SW 1271 (cell line): ENCODE measurements around the gene ADAT3.
"Not testable (repeated sequence)": the region's sequence is repeated elsewhere in the genome, so short reads cannot be mapped to it uniquely, and the experiment has no call there.

ENCODE experiments used
- DNase-seq, 2 experiments: peaks; one replicate each; lab custom pipeline; 2025; lab: John Stamatoyannopoulos, UW

Gene ADAT3

GRCh38 chr19:1882786-1883692 is 22.2 kb upstream of the ADAT3 start:
- DNase-seq = no peak

GRCh38 chr19:1883784-1884183 is 21.4 kb upstream of the ADAT3 start:
- no peak for DNase-seq

GRCh38 chr19:1884291-1884718 is 20.9 kb upstream of the ADAT3 start:
- no peak for DNase-seq

- no peak for DNase-seq
Measured at GRCh38 chr19:1884719-1885334, 20.4 kb upstream of the ADAT3 start.

- peak; percentile 72 to 81 for DNase-seq
Measured at GRCh38 chr19:1885398-1886119, 19.6 kb upstream of the ADAT3 start, which contains the start of gene ABHD17A. TSS of gene ABHD17A (minus strand) at chr19:1885496. CDS start at chr19:1881566, 3,930 bp downstream.

GRCh38 chr19:1886360-1886759 is 18.8 kb upstream of the ADAT3 start:
- DNase-seq = not testable (repeated sequence)

- no peak for DNase-seq
Measured at GRCh38 chr19:1888385-1888784, 16.8 kb upstream of the ADAT3 start.

- no peak for DNase-seq
Measured at GRCh38 chr19:1889907-1890306, 15.3 kb upstream of the ADAT3 start.

GRCh38 chr19:1893791-1894190 is 11.4 kb upstream of the ADAT3 start:
- no peak for DNase-seq

GRCh38 chr19:1896508-1896907 is 8.7 kb upstream of the ADAT3 start:
- no peak for DNase-seq

- DNase-seq = no peak
Measured at GRCh38 chr19:1901940-1902404, 3.2 kb upstream of the ADAT3 start.

- no peak for DNase-seq
Measured at GRCh38 chr19:1902923-1903322, 2.3 kb upstream of the ADAT3 start.

- no peak for DNase-seq
Measured at GRCh38 chr19:1904860-1905109, 414 bp upstream of the ADAT3 start.

- DNase-seq = no peak
Measured at GRCh38 chr19:1905863-1906375, 720 bp downstream of the ADAT3 start.

- DNase-seq = no peak
Measured at GRCh38 chr19:1906985-1907562, 1.9 kb downstream of the ADAT3 start.

GRCh38 chr19:1907563-1908363 is 2.6 kb downstream of the ADAT3 start:
- no peak for DNase-seq

GRCh38 chr19:1908364-1908678 is 3.1 kb downstream of the ADAT3 start:
- no peak for DNase-seq

GRCh38 chr19:1909761-1910080 is 4.5 kb downstream of the ADAT3 start:
- DNase-seq = no peak

- DNase-seq = no peak
Measured at GRCh38 chr19:1910177-1910576, 5.0 kb downstream of the ADAT3 start.

GRCh38 chr19:1911098-1911497 is 5.9 kb downstream of the ADAT3 start:
- no peak for DNase-seq

- DNase-seq = no peak
Measured at GRCh38 chr19:1911995-1912394, 6.8 kb downstream of the ADAT3 start.
